H9 (cell line): ENCODE measurements around the gene TRIM26. TPM values are rescaled to one million over a fixed set of nuclear protein-coding genes. Genes with fewer than 3 reads are reported as not detected.

Experiments
- DNase-seq: peaks from one replicate; pipeline ENCODE4 v3.0.0-alpha.2; 2017
- H2AFZ ChIP-seq: one replicate; pipeline ENCODE4 v1.6.1; 2013; ENCODE audit warnings: mild to moderate bottlenecking, low read length, control low read depth, moderate library complexity
- H2AK5ac ChIP-seq: 2 replicates; pipeline ENCODE4 v1.6.1; 2013; ENCODE audit warnings: low read length, control low read depth, mixed read lengths; ENCODE audit not compliant: insufficient read length
- H2BK120ac ChIP-seq: one replicate; pipeline ENCODE4 v1.6.1; 2013; ENCODE audit warnings: low read depth, mild to moderate bottlenecking, low read length, control low read depth, inconsistent platforms; ENCODE audit not compliant: poor library complexity, severe bottlenecking
- H2BK12ac ChIP-seq: 2 replicates; pipeline ENCODE4 v1.6.1; 2013; ENCODE audit warnings: low read length, control low read depth, mixed read lengths, low read depth; ENCODE audit not compliant: insufficient read length
- H2BK15ac ChIP-seq: 2 replicates; pipeline ENCODE4 v1.6.1; 2013; ENCODE audit warnings: low read depth, low read length, control low read depth
- H2BK20ac ChIP-seq: one replicate; pipeline ENCODE4 v1.6.1; 2013; ENCODE audit warnings: low read depth, mild to moderate bottlenecking, low read length, control low read depth, inconsistent platforms; ENCODE audit not compliant: poor library complexity, severe bottlenecking
- H2BK5ac ChIP-seq: 2 replicates; pipeline ENCODE4 v1.6.1; 2013; ENCODE audit warnings: low read length, control low read depth, mixed read lengths; ENCODE audit not compliant: insufficient read length
- H3K14ac ChIP-seq: 2 replicates; pipeline ENCODE4 v1.6.1; 2013; ENCODE audit warnings: low read length, control low read depth; ENCODE audit not compliant: insufficient read depth
- H3K18ac ChIP-seq: 2 replicates; pipeline ENCODE4 v1.6.1; 2013; ENCODE audit warnings: low read depth, mild to moderate bottlenecking, mixed read lengths, low read length, control low read depth; ENCODE audit not compliant: insufficient read length
- H3K23ac ChIP-seq: 2 replicates; pipeline ENCODE4 v1.6.1; 2013; ENCODE audit warnings: low read length, control low read depth, mixed read lengths, low read depth; ENCODE audit not compliant: insufficient read length
- H3K23me2 ChIP-seq: 2 replicates; pipeline ENCODE4 v1.6.1; 2013; ENCODE audit warnings: low read depth, mild to moderate bottlenecking, mixed read lengths, low read length, control low read depth; ENCODE audit not compliant: insufficient read length, poor library complexity, severe bottlenecking
- H3K27ac ChIP-seq: 2 replicates; pipeline ENCODE4 v1.5.1; 2013; ENCODE audit warnings: low read length, control low read depth, mixed read lengths, low read depth; ENCODE audit not compliant: insufficient read length
- H3K27me3 ChIP-seq: 2 replicates; pipeline ENCODE4 v1.6.1; 2013; ENCODE audit warnings: low read length, control low read depth, inconsistent platforms; ENCODE audit not compliant: insufficient read depth
- H3K4ac ChIP-seq: 2 replicates; pipeline ENCODE4 v1.6.1; 2013; ENCODE audit warnings: low read depth, mild to moderate bottlenecking, control low read depth, inconsistent platforms, low read length, moderate library complexity
- H3K4me1 ChIP-seq: 2 replicates; pipeline ENCODE4 v1.6.1; 2013; ENCODE audit warnings: low read length, control low read depth, inconsistent platforms; ENCODE audit not compliant: insufficient read depth
- H3K4me2 ChIP-seq: 2 replicates; pipeline ENCODE4 v1.6.1; 2013; ENCODE audit warnings: low read length, control low read depth, mixed read lengths; ENCODE audit not compliant: insufficient read length, insufficient read depth
- H3K56ac ChIP-seq: 2 replicates; pipeline ENCODE4 v1.6.1; 2013; ENCODE audit warnings: low read depth, mild to moderate bottlenecking, mixed read lengths, low read length, control low read depth; ENCODE audit not compliant: insufficient read length
- H3K79me1 ChIP-seq: 2 replicates; pipeline ENCODE4 v1.6.1; 2013; ENCODE audit warnings: low read depth, mild to moderate bottlenecking, moderate library complexity, low read length, control low read depth, inconsistent platforms; ENCODE audit not compliant: insufficient read depth, poor library complexity, severe bottlenecking
- H3K79me2 ChIP-seq: 2 replicates; pipeline ENCODE4 v1.6.1; 2013; ENCODE audit warnings: low read length, control low read depth, inconsistent platforms; ENCODE audit not compliant: insufficient read depth
- H3K9ac ChIP-seq: 2 replicates; pipeline ENCODE4 v1.6.1; 2013; ENCODE audit warnings: low read length, control low read depth, mixed read lengths; ENCODE audit not compliant: insufficient read length; ENCODE audit errors: extremely low read depth
- H3K9me3 ChIP-seq: one replicate; pipeline ENCODE4 v1.6.1; 2013; ENCODE audit warnings: low read depth, low read length, inconsistent platforms; ENCODE audit not compliant: control insufficient read depth
- H3T11ph ChIP-seq: one replicate; pipeline ENCODE4 v1.6.1; 2013; ENCODE audit warnings: mild to moderate bottlenecking, low read length, control low read depth, inconsistent platforms
- H4K20me1 ChIP-seq: one replicate; pipeline ENCODE4 v1.6.1; 2013; ENCODE audit not compliant: control insufficient read depth, insufficient read length, insufficient read depth
- H4K5ac ChIP-seq: 2 replicates; pipeline ENCODE4 v1.6.1; 2013; ENCODE audit warnings: low read depth, mild to moderate bottlenecking, mixed read lengths, low read length, control low read depth; ENCODE audit not compliant: insufficient read length
- H4K8ac ChIP-seq: replicated peaks from 2 replicates; pipeline ENCODE4 v1.6.1; 2013; ENCODE audit warnings: low read length, control low read depth, mixed read lengths, low read depth; ENCODE audit not compliant: insufficient read length
- H4K91ac ChIP-seq: 2 replicates; pipeline ENCODE4 v1.6.1; 2013; ENCODE audit warnings: low read depth, mild to moderate bottlenecking, moderate library complexity, mixed read lengths, low read length, control low read depth; ENCODE audit not compliant: insufficient read length
- H3K27ac Mint-ChIP-seq, 3 experiments: 2 replicates in 2 of 3; 3 replicates in 1 of 3; pipeline ENCODE4 v1.8.0; 2020 to 2021; ENCODE audit warnings: mixed read lengths in 3 of 3, mild to moderate bottlenecking in 1 of 3, moderate library complexity in 1 of 3
- H3K27me3 Mint-ChIP-seq: 2 replicates; pipeline ENCODE4 v1.8.0; 2021; ENCODE audit warnings: low read depth, mild to moderate bottlenecking, moderate library complexity, mixed read lengths
- H3K36me3 Mint-ChIP-seq, 3 experiments: 2 replicates in 2 of 3; 3 replicates in 1 of 3; pipeline ENCODE4 v1.8.0; 2020 to 2021; ENCODE audit warnings: low read depth in 3 of 3, mixed read lengths in 3 of 3; ENCODE audit not compliant: insufficient read depth in 1 of 3
- H3K4me1 Mint-ChIP-seq, 2 experiments: 2 replicates each; pipeline ENCODE4 v1.8.0; 2020; ENCODE audit warnings: mixed read lengths in 2 of 2
- H3K4me3 Mint-ChIP-seq, 2 experiments: 2 replicates in 1 of 2; 3 replicates in 1 of 2; pipeline ENCODE4 v1.8.0; 2020 to 2021; ENCODE audit warnings: mild to moderate bottlenecking in 2 of 2, mixed read lengths in 2 of 2, moderate library complexity in 1 of 2
- H3K9me3 Mint-ChIP-seq, 2 experiments: 2 replicates in 1 of 2; 3 replicates in 1 of 2; pipeline ENCODE4 v1.8.0; 2020; ENCODE audit warnings: mild to moderate bottlenecking in 2 of 2, mixed read lengths in 2 of 2, moderate library complexity in 1 of 2
- CTCF ChIP-seq: fragments of 200-600 bp; sonication (generic); conservative IDR thresholded peaks from 3 replicates; pipeline ENCODE4 v1.8.0; 2021; ENCODE audit warnings: antibody characterized with exemption, mild to moderate bottlenecking
- WGBS: extraction: QIAGEN DNeasy Blood & Tissue Kit; methylation state at CpG from one replicate; pipeline ENCODE4 v1.1.7; 2013; ENCODE audit warnings: missing lambda C conversion rate, low lambda C conversion rate, mixed read lengths; ENCODE audit not compliant: insufficient read length; ENCODE audit errors: extremely low coverage; 5-methylcytosine and 5-hydroxymethylcytosine counted together
- total RNA-seq: library from RNA; stranded (reverse); gene quantifications from 2 replicates; pipeline ENCODE4 v1.2.1, GENCODE V29; 2021

The TRIM26 gene
- total RNA-seq, 1 experiment from 2014 or later = 35.8 TPM

GRCh38 chr6:30194797-30195690 lies 18.2 kb downstream of the TRIM26 start:
- H3K9ac ChIP-seq = no peak overlapping the region
- H2AFZ ChIP-seq = no peak overlapping the region
- peaks cover 3% of the 10 kb centered on the region for H4K20me1 ChIP-seq
- no peak overlapping the region for H4K8ac ChIP-seq
- H3K79me1 ChIP-seq = no peaks in the 10 kb centered on the region
- no peaks in the 10 kb centered on the region for H3K9me3 ChIP-seq
- H3K27me3 ChIP-seq = no peaks in the 10 kb centered on the region
- no peak for DNase-seq
- H3K27ac Mint-ChIP-seq = peak overlapping the region in 1 of 3 experiments; percentile 47; a peak in 2 of 7 replicates
- H3T11ph ChIP-seq = no peak overlapping the region
- no peaks in the 10 kb centered on the region for H3K9me3 Mint-ChIP-seq
- H3K4ac ChIP-seq = no peak overlapping the region
- WGBS = no CpG with 5 or more reads among the region's 8 CpGs
- no peak overlapping the region for H2BK12ac ChIP-seq
- no peak overlapping the region for H3K27ac ChIP-seq
- no peak overlapping the region for H3K23ac ChIP-seq
- H2BK20ac ChIP-seq = no peak overlapping the region
- H3K27me3 Mint-ChIP-seq = no peaks in the 10 kb centered on the region
- H4K91ac ChIP-seq = no peak overlapping the region
- H3K4me3 Mint-ChIP-seq = no peak overlapping the region
- no peak overlapping the region for H3K4me2 ChIP-seq
- H2BK15ac ChIP-seq = no peak overlapping the region
- H3K14ac ChIP-seq = no peak overlapping the region; the same call in 1 of the 2 replicates
- H3K4me1 ChIP-seq = no peaks in the 10 kb centered on the region
- peaks cover 3 to 5% of the 10 kb centered on the region in 2 experiments; a peak in 3 of 4 replicates for H3K4me1 Mint-ChIP-seq
- no peak overlapping the region for H3K56ac ChIP-seq
- no peak overlapping the region for H2AK5ac ChIP-seq
- no peaks in the 10 kb centered on the region for H3K79me2 ChIP-seq
- H3K18ac ChIP-seq = no peak overlapping the region
- no peak overlapping the region for H4K5ac ChIP-seq
- H3K23me2 ChIP-seq = no peaks in the 10 kb centered on the region
- no peak for TF ChIP-seq CTCF
- peaks cover 17 to 78% (median 55%) of the 10 kb centered on the region in 3 experiments; a peak in 6 of 7 replicates for H3K36me3 Mint-ChIP-seq
- no peak overlapping the region for H2BK5ac ChIP-seq
- no peak overlapping the region for H2BK120ac ChIP-seq
